ENCODE results near the gene HEATR3. TPM values are rescaled to one million over a fixed set of nuclear protein-coding genes. Genes with fewer than 3 reads are reported as not detected.

HEATR3 gene
- total and polyA plus RNA-seq, 2 of the 13 experiments (the other 11 are each of a cell fraction or from before 2014, with no cell fraction given), result 22.4 to 52.4 TPM

DNA sequence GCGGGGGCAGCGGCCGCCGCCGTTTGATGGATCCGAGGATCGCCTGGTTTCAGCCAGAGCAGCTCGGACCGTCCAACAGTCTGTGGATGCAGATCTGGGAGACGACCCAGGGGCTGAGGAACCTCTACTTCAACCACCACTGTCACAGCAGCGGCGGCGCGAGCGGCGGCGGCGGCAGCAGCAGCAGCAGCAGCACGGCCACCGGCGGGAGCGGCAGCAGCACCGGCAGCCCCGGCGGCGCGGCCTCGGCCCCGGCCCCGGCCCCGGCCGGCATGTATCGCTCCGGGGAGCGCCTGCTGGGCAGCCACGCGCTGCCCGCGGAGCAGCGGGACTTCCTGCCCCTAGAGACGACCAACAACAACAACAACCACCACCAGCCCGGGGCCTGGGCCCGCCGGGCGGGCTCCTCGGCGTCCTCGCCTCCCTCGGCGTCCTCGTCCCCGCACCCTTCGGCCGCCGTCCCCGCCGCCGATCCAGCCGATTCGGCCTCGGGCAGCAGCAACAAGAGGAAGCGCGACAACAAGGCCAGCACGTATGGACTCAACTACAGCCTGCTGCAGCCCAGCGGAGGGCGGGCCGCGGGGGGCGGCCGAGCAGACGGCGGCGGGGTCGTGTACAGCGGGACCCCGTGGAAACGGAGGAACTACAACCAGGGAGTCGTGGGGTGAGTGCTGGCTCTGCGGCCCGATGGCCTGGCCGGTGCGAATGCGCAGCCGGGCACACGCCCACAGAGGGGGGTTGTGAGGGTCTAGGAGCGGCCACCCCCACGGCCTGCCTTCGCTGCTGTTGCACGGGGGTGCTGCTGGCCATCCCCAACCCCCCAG lies 88.0 kb downstream of the HEATR3 start (continued):
- TF ChIP-seq CHD2 (IDR thresholded peaks at IDR 0.05; ENCODE audit: low read depth, low read length), result no peak
- TF ChIP-seq PPARG (CRISPR knock-in tag; conservative IDR thresholded peaks at IDR 0.05), result no peak
- TF ChIP-seq ZNF615 (CRISPR knock-in tag; IDR thresholded peaks at IDR 0.05; ENCODE audit: borderline replicate concordance), result no peak
- TF ChIP-seq, protein P1, sequence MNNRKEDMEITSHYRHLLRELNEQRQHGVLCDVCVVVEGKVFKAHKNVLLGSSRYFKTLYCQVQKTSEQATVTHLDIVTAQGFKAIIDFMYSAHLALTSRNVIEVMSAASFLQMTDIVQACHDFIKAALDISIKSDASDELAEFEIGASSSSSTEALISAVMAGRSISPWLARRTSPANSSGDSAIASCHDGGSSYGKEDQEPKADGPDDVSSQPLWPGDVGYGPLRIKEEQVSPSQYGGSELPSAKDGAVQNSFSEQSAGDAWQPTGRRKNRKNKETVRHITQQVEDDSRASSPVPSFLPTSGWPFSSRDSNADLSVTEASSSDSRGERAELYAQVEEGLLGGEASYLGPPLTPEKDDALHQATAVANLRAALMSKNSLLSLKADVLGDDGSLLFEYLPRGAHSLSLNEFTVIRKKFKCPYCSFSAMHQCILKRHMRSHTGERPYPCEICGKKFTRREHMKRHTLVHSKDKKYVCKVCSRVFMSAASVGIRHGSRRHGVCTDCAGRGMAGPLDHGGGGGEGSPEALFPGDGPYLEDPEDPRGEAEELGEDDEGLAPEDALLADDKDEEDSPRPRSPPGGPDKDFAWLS (CRISPR knock-in tag; IDR thresholded peaks at IDR 0.05; ENCODE audit: borderline replicate concordance), result no peak
- TF ChIP-seq ZNF326 (CRISPR knock-in tag; IDR thresholded peaks at IDR 0.05; ENCODE audit: borderline replicate concordance), result no peak
- no peak; the same call in 1 of the 2 replicates for TF ChIP-seq TAF1 (CRISPR knock-in tag; IDR thresholded peaks at IDR 0.05)
- no peak for TF ChIP-seq ASH2L (IDR thresholded peaks at IDR 0.05; ENCODE audit: insufficient read length, low read depth, low read length)
- TF ChIP-seq FIP1L1 (IDR thresholded peaks at IDR 0.05; ENCODE audit: borderline replicate concordance, insufficient read depth, low read depth, low read length), result no peak
- no peak for TF ChIP-seq MYNN (CRISPR knock-in tag; IDR thresholded peaks at IDR 0.05; ENCODE audit: low read depth)
- TF ChIP-seq ZSCAN21 (CRISPR knock-in tag; IDR thresholded peaks at IDR 0.05; ENCODE audit: borderline replicate concordance), result no peak
- no peak for TF ChIP-seq CEBPB (IDR thresholded peaks at IDR 0.05; ENCODE audit: borderline replicate concordance, low read depth, low read length)
- TF ChIP-seq CENPBD1 (CRISPR knock-in tag; IDR thresholded peaks at IDR 0.05; ENCODE audit: borderline replicate concordance, low read depth), result no peak
- TF ChIP-seq FOXC1 (CRISPR knock-in tag; IDR thresholded peaks at IDR 0.05; ENCODE audit: borderline replicate concordance), result no peak
- TF ChIP-seq ZNF652 (CRISPR knock-in tag; IDR thresholded peaks at IDR 0.05; ENCODE audit: borderline replicate concordance, low read depth), result no peak
- no peak for TF ChIP-seq DMAP1 (CRISPR knock-in tag; IDR thresholded peaks at IDR 0.05)
- no peak for TF ChIP-seq ZNF44 (CRISPR knock-in tag; IDR thresholded peaks at IDR 0.05)
- TF ChIP-seq ZFX (CRISPR knock-in tag; IDR thresholded peaks at IDR 0.05; ENCODE audit: low read depth), result peak; percentile 55
- TF ChIP-seq SETDB1 (CRISPR knock-in tag; IDR thresholded peaks at IDR 0.05; ENCODE audit: borderline replicate concordance), result no peak
- TF ChIP-seq JUN (CRISPR knock-in tag; IDR thresholded peaks at IDR 0.05), result no peak
- no peak for TF ChIP-seq ZNF382 (CRISPR knock-in tag; IDR thresholded peaks at IDR 0.05; ENCODE audit: borderline replicate concordance)
- no peak for TF ChIP-seq ZNF792 (CRISPR knock-in tag; IDR thresholded peaks at IDR 0.05)
- no peak for TF ChIP-seq MTF2 (CRISPR knock-in tag; IDR thresholded peaks at IDR 0.05; ENCODE audit: borderline replicate concordance)
- no peak for TF ChIP-seq CENPX (CRISPR knock-in tag; IDR thresholded peaks at IDR 0.05)
- TF ChIP-seq ZBTB3 (CRISPR knock-in tag; IDR thresholded peaks at IDR 0.05; ENCODE audit: borderline replicate concordance, low read depth), result no peak
- no peak for TF ChIP-seq TRIM22 (IDR thresholded peaks at IDR 0.05)
- no peak for TF ChIP-seq CBX5 (CRISPR knock-in tag; IDR thresholded peaks at IDR 0.05; ENCODE audit: borderline replicate concordance)
- no peak for TF ChIP-seq ZC3H4 (CRISPR knock-in tag; IDR thresholded peaks at IDR 0.05; ENCODE audit: borderline replicate concordance)
- no peak for TF ChIP-seq NCOA1 (CRISPR knock-in tag; IDR thresholded peaks at IDR 0.05)
- no peak for TF ChIP-seq CHD4 (IDR thresholded peaks at IDR 0.05; ENCODE audit: borderline replicate concordance, low read length)

Measured in HepG2 (cell line).